Mucosa of stomach (tissue), 1 donor: ENCODE results near the gene ABCC9.

Experiments
- H3K27me3 ChIP-seq: one replicate; pipeline ENCODE4 v1.7.0; 2013; ENCODE audit warnings: mild to moderate bottlenecking, low read length; ENCODE audit not compliant: control insufficient read depth, insufficient read depth
- H3K36me3 ChIP-seq: one replicate; pipeline ENCODE4 v1.7.0; 2013; ENCODE audit warnings: low read length; ENCODE audit not compliant: control insufficient read depth, insufficient read depth
- H3K4me1 ChIP-seq: one replicate; pipeline ENCODE4 v1.7.0; 2013; ENCODE audit warnings: mild to moderate bottlenecking, low read length; ENCODE audit not compliant: control insufficient read depth, insufficient read depth
- H3K4me3 ChIP-seq: one replicate; pipeline ENCODE4 v1.7.0; 2013; ENCODE audit warnings: low read length
- H3K9ac ChIP-seq: one replicate; pipeline ENCODE4 v1.7.0; 2013; ENCODE audit warnings: mild to moderate bottlenecking, low read length, moderate library complexity
- H3K9me3 ChIP-seq: one replicate; pipeline ENCODE4 v1.7.0; 2013; ENCODE audit warnings: mild to moderate bottlenecking, low read length, moderate library complexity; ENCODE audit not compliant: control insufficient read depth
- donor health status: Pancreatic carcinoma.

ABCC9 gene

GRCh38 chr12:21763531-21763930 is 177.7 kb downstream of the ABCC9 start:
- no peaks in the 10 kb centered on the region for H3K9me3 ChIP-seq
- H3K9ac ChIP-seq, result no peak overlapping the region
- no peaks in the 10 kb centered on the region for H3K36me3 ChIP-seq
- no peaks in the 10 kb centered on the region for H3K27me3 ChIP-seq
- no peaks in the 10 kb centered on the region for H3K4me1 ChIP-seq
- H3K4me3 ChIP-seq, result no peak overlapping the region

GRCh38 chr12:21759737-21760136 is 181.5 kb downstream of the ABCC9 start:
- no peaks in the 10 kb centered on the region for H3K9me3 ChIP-seq
- no peak overlapping the region for H3K4me3 ChIP-seq
- H3K9ac ChIP-seq, result no peak overlapping the region
- H3K4me1 ChIP-seq, result no peaks in the 10 kb centered on the region
- no peaks in the 10 kb centered on the region for H3K36me3 ChIP-seq
- no peaks in the 10 kb centered on the region for H3K27me3 ChIP-seq

GRCh38 chr12:21757735-21758134 is 183.5 kb downstream of the ABCC9 start:
- Histone ChIP-seq H3K9me3 (no peaks in the 10 kb centered on the region), H3K36me3 (no peaks in the 10 kb centered on the region), H3K9ac (no peak overlapping the region), H3K4me1 (no peaks in the 10 kb centered on the region), H3K4me3 (no peak overlapping the region), H3K27me3 (no peaks in the 10 kb centered on the region)

- Histone ChIP-seq H3K9ac (no peak overlapping the region), H3K4me3 (no peak overlapping the region)
Measured at GRCh38 chr12:21756699-21757098, 184.5 kb downstream of the ABCC9 start.

GRCh38 chr12:21751517-21751916 is 189.7 kb downstream of the ABCC9 start:
- Histone ChIP-seq H3K9me3 (no peaks in the 10 kb centered on the region), H3K27me3 (no peaks in the 10 kb centered on the region), H3K4me3 (no peak overlapping the region), H3K9ac (no peak overlapping the region), H3K36me3 (no peaks in the 10 kb centered on the region), H3K4me1 (peaks cover 6% of the 10 kb centered on the region)

More at GRCh38 chr12:21756699-21757098, 184.5 kb downstream of the ABCC9 start:
- Histone ChIP-seq H3K36me3 (no peaks in the 10 kb centered on the region), H3K4me1 (no peaks in the 10 kb centered on the region), H3K9me3 (no peaks in the 10 kb centered on the region), H3K27me3 (no peaks in the 10 kb centered on the region)
